Measurements from ENCODE around the gene EBP.

EBP gene

GRCh38 chrX:48511560-48511959 lies 10.0 kb upstream of the EBP start:
- DNase-seq (ENCODE audit: low read depth) = no peak
- no peak overlapping the region for H3K4me3 ChIP-seq (ENCODE audit: low read depth, low read length)
- no peak for TF ChIP-seq CTCF (IDR thresholded peaks at IDR 0.05; ENCODE audit: insufficient read depth, low read depth, low read length, missing control alignments)

- DNase-seq (ENCODE audit: low read depth) = no peak
- H3K4me3 ChIP-seq (ENCODE audit: low read depth, low read length) = no peak overlapping the region
- no peak for TF ChIP-seq CTCF (IDR thresholded peaks at IDR 0.05; ENCODE audit: insufficient read depth, low read depth, low read length, missing control alignments)
These were observed 9.2 kb upstream of the EBP start for GRCh38 chrX:48512371-48512935.

DNA sequence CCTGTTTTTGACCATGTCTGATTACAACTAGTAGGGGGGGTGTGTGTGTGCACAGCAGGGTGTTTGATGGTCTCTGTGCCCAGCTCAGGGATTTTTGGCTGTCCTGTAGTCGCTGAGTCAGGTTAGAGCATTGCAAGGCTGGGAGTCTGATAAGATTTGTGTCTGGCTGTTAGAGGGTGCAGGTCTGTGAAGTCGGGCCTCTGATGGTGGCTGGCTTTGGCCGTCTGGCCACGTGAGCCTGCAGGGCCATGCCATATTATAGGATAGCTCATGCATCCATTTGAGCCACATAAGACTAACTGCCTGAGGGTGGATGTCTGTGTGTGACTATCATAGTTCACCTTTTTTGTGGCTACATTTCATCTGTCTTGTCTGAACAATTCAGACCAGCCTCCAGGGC lies 7.9 kb upstream of the EBP start:
- no peak for TF ChIP-seq CTCF (IDR thresholded peaks at IDR 0.05; ENCODE audit: insufficient read depth, low read depth, low read length, missing control alignments)
- no peak for DNase-seq (ENCODE audit: low read depth)

DNA sequence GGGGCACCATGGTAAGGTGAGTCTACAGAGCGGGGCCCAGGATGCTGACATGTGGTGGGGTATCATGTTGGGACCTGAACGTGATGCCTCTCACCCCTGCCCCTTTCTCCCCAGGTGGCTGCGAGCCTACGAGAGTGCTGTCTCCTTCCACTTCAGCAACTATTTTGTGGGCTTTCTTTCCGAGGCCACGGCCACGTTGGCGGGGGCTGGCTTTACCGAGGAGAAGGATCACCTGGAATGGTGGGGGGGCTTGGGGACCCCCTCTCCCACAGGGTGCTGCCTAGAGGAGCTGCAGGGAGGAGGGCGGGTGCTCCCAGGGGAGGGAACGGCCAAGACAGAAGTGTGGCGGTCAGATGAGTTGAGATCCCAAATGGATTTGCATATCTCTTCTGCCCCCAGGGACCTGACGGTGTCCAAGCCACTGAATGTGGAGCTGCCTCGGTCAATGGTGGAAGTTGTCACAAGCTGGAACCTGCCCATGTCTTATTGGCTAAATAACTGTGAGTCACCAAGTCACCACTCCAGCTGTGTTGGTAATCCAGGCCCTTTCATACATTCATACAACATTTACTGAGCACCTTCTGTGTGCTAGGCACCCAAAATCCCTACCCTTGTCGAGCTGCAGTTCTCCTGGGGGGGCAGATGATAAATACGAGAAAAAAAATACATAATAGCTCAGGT lies 7.3 kb upstream of the EBP start:
- no peak for TF ChIP-seq CTCF (IDR thresholded peaks at IDR 0.05; ENCODE audit: insufficient read depth, low read depth, low read length, missing control alignments)
- no peak overlapping the region for H3K4me3 ChIP-seq (ENCODE audit: low read depth, low read length)
- no peak for DNase-seq (ENCODE audit: low read depth)

More for the DNA sequence above, 7.9 kb upstream of the EBP start:
- H3K4me3 ChIP-seq (ENCODE audit: low read depth, low read length) = no peak overlapping the region

DNA sequence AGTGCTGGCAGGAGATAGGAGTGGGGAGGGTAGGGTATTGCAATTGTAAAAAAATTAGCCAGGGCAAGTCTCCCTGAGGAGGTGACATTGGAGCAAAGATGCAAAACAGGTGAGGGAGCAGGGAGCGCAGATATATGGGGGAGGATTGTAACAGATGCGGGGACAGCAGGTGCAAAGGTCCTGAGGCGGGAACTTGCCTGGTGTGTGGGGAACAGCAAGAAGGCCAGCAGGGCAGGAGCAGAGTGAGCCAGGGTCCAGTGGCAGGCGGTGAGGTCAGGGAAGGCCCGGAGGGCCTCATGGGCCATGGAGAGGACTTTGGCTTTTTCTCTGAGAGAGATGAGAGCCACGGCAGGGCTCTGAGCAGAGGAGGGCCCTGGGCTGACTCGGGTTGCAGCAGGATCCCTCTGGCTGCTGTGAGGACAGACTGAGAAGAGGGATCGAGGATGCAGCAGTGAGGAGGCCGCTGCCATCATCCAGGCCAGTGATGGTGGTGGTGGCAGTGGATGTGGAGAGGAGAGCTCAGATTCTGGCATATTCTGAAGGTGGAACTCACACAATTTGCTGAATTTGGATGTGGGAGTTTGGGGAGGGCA lies 6.6 kb upstream of the EBP start:
- H3K4me3 ChIP-seq (ENCODE audit: low read depth, low read length) = no peak overlapping the region
- no peak for TF ChIP-seq CTCF (IDR thresholded peaks at IDR 0.05; ENCODE audit: insufficient read depth, low read depth, low read length, missing control alignments)
- no peak for DNase-seq (ENCODE audit: low read depth)

DNA sequence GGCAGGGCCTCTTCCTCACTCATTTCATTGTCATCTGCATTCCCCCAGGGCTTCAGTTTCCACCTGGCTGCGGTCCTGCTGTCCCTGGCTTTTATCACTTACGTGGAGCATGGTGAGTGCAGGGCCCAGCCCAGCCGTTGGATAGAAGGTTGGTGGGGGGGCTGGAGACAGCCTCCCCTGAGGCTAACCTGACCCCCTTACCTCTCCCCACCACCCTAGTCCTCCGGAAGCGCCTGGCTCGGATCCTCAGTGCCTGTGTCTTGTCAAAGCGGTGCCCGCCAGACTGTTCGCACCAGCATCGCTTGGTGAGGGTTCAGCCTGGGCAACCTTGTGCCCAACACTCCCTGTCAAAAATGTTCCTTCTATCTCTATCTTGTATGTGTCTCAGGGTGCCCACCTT lies 5.8 kb upstream of the EBP start:
- no peak for DNase-seq (ENCODE audit: low read depth)
- no peak for TF ChIP-seq CTCF (IDR thresholded peaks at IDR 0.05; ENCODE audit: insufficient read depth, low read depth, low read length, missing control alignments)

More for the DNA sequence above, 5.8 kb upstream of the EBP start:
- no peak overlapping the region for H3K4me3 ChIP-seq (ENCODE audit: low read depth, low read length)

Data from GM12865 (cell line).